ENCODE measurements around the gene CENPK.

Gene CENPK

DNA sequence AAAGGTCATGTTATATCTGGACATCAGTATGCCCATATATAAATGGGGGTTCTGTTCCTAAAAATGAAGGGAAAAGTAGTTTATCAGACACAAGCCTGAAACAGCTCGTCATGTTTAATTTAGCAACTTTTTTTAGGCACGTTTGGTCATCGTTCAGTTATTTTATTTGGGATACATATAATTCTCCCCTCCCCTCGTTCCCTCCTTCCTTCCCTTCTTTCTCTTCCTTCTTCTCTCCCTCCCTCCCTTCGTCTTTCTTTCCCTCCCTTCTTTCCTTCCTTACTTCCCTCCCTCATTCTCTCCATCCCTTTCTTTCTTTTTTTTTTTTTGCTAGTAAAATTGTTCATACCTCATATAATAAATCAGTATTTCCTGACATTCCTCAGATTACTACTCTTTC lies 3.5 kb upstream of the CENPK start:
- H3K4me3 ChIP-seq (ENCODE audit: low read depth, low read length), result no peak overlapping the region
- TF ChIP-seq CTCF (IDR thresholded peaks at IDR 0.05; ENCODE audit: low read depth, low read length), result no peak

- peak overlapping the region; percentile 100 for H3K4me3 ChIP-seq (ENCODE audit: low read depth, low read length)
- no peak for TF ChIP-seq CTCF (IDR thresholded peaks at IDR 0.05; ENCODE audit: low read depth, low read length)
Measured at GRCh38 chr5:65563777-65564176, 809 bp upstream of the CENPK start.

DNA sequence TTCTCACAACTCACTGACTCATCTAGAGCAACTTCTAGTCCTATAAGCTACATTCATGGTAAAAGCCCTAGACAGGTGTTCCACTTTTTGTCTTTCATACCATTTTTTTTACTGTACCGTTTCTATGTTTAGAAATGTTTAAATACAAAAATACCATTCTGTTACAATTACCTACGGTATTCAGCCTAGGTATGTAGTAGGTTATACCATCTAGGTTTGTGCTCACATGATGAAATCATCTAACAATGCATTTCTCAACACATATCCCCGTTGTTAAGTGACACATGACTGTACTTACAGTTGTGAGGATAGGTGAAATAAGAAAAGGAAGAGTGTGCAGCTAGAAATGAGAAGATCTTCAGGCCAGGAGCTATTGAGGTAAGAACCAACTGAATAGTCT lies 6.2 kb downstream of the CENPK start:
- H3K4me3 ChIP-seq (ENCODE audit: low read depth, low read length), result no peak overlapping the region
- TF ChIP-seq CTCF (IDR thresholded peaks at IDR 0.05; ENCODE audit: low read depth, low read length), result no peak

DNA sequence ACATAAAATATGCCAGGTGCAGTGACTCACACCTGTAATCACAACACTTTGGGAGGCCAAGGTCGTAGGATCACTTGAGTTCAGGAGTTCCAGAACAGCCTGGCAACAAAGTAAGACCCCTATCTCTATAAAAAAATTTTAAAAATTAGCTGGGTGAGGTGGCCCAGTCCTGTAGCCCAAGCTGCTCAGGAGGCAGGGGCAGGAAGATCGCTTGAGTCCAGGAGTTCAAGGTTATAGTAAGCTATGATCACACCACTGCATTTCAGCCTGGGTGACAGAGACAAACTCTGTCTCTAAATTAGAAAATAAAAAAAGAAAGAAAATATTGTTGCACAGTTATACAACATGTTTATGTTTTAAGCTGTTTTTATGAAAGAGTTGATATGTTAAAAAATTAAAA lies 6.8 kb downstream of the CENPK start:
- no peak for TF ChIP-seq CTCF (IDR thresholded peaks at IDR 0.05; ENCODE audit: low read depth, low read length)
- no peak overlapping the region for H3K4me3 ChIP-seq (ENCODE audit: low read depth, low read length)

- no peak overlapping the region for H3K4me3 ChIP-seq (ENCODE audit: low read depth, low read length)
- TF ChIP-seq CTCF (IDR thresholded peaks at IDR 0.05; ENCODE audit: low read depth, low read length), result no peak
Measured at GRCh38 chr5:65555287-65555686, 7.7 kb downstream of the CENPK start.

DNA sequence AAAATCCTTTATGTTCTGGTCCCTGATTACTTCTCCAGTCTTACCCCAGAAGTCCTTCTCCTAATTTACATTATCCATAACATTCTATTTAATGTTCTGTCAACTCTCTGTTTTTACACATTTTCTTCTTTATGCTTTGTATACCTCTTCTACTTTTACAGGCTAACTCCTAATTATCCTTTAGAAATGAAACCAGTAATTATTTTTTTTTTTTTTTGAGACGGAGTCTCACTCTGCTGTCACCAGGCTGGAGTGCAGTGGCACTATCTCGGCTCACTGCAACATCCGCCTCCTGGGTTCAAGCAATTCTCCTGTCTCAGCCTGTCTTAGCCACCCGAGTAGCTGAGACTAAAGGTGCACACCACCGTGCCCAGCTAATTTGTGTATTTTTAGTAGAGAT lies 9.0 kb downstream of the CENPK start:
- no peak overlapping the region for H3K4me3 ChIP-seq (ENCODE audit: low read depth, low read length)
- no peak for TF ChIP-seq CTCF (IDR thresholded peaks at IDR 0.05; ENCODE audit: low read depth, low read length)

DNA sequence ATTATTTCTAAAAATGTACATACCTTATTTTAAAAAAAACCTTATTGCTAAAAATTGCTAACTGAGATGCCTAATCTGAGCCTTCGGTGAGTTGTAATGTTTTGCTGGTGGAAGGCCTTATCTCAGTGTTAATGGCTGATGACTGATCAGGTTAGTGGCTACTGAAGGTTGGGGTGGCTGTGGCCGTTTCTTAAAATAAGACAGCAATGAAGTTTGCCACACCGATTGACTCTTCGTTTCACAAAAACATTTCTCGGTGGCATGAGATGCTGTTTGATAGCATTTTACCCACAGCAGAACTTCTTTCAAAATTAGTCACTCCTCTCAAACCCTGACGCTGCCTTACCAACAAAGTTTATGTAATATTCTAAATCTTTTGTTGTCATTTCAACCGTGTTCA lies 14.7 kb downstream of the CENPK start:
- TF ChIP-seq CTCF (IDR thresholded peaks at IDR 0.05; ENCODE audit: low read depth, low read length), result no peak

More for the DNA sequence above, 14.7 kb downstream of the CENPK start:
- H3K4me3 ChIP-seq (ENCODE audit: low read depth, low read length), result no peak overlapping the region

All from WI38 (cell line).